ENCODE data around the gene PDE4A. TPM values are rescaled to one million over a fixed set of nuclear protein-coding genes. Genes with fewer than 3 reads are reported as not detected.

Gene PDE4A
- total RNA-seq, 2 donors from 2014 or later, result 21.8 to 36.8 TPM

- DNase-seq, result no peak
- Mint-ChIP-seq H3K36me3 (ENCODE audit: insufficient read depth in 2 of 2) (peaks cover 0 to 4% of the 10 kb centered on the region in 2 donors), H3K4me3 (no peak overlapping the region), H3K9me3 (no peaks in the 10 kb centered on the region), H3K27me3 (ENCODE audit: low read depth) (peaks cover 10% of the 10 kb centered on the region), H3K27ac (no peak overlapping the region), H3K4me1 (ENCODE audit: low read depth) (peaks cover under 1% of the 10 kb centered on the region)
- no peak for ATAC-seq (replicated peaks in 1 of 2)
Observed at GRCh38 chr19:10467104-10467706, 46.9 kb downstream of the PDE4A start.

GRCh38 chr19:10468133-10468532 is 47.8 kb downstream of the PDE4A start:
- H3K9me3 Mint-ChIP-seq, result no peaks in the 10 kb centered on the region
- H3K27me3 Mint-ChIP-seq (ENCODE audit: low read depth), result peaks cover under 1% of the 10 kb centered on the region
- no peak overlapping the region for H3K4me3 Mint-ChIP-seq
- no peak overlapping the region for H3K27ac Mint-ChIP-seq
- H3K4me1 Mint-ChIP-seq (ENCODE audit: low read depth), result no peaks in the 10 kb centered on the region
- ATAC-seq (replicated peaks in 1 of 2) (no peak), DNase-seq (no peak)
- H3K36me3 Mint-ChIP-seq (ENCODE audit: insufficient read depth in 2 of 2), result no peaks in the 10 kb centered on the region

GRCh38 chr19:10471909-10472308 is 51.6 kb downstream of the PDE4A start:
- DNase-seq (no peak), ATAC-seq (replicated peaks in 1 of 2) (peak; percentile 55 to 60)
- Mint-ChIP-seq H3K9me3 (no peaks in the 10 kb centered on the region), H3K4me1 (ENCODE audit: low read depth) (no peaks in the 10 kb centered on the region), H3K4me3 (no peak overlapping the region), H3K27me3 (ENCODE audit: low read depth) (no peaks in the 10 kb centered on the region), H3K27ac (no peak overlapping the region), H3K36me3 (ENCODE audit: insufficient read depth in 2 of 2) (no peaks in the 10 kb centered on the region)

- H3K36me3 Mint-ChIP-seq (ENCODE audit: insufficient read depth in 2 of 2), result no peaks in the 10 kb centered on the region
- DNase-seq, result no peak
- no peak overlapping the region for H3K4me3 Mint-ChIP-seq
- H3K27ac Mint-ChIP-seq, result no peak overlapping the region
- no peak for ATAC-seq (replicated peaks in 1 of 2)
- H3K27me3 Mint-ChIP-seq (ENCODE audit: low read depth), result no peaks in the 10 kb centered on the region
- peaks cover 1% of the 10 kb centered on the region for H3K4me1 Mint-ChIP-seq (ENCODE audit: low read depth)
- H3K9me3 Mint-ChIP-seq, result no peaks in the 10 kb centered on the region
Observed at GRCh38 chr19:10473192-10473591, 52.9 kb downstream of the PDE4A start.

GRCh38 chr19:10474962-10475451 is 54.7 kb downstream of the PDE4A start:
- Mint-ChIP-seq H3K4me1 (ENCODE audit: low read depth) (peaks cover 18% of the 10 kb centered on the region), H3K27me3 (ENCODE audit: low read depth) (no peaks in the 10 kb centered on the region), H3K9me3 (no peaks in the 10 kb centered on the region), H3K27ac (no peak overlapping the region), H3K36me3 (ENCODE audit: insufficient read depth in 2 of 2) (no peaks in the 10 kb centered on the region), H3K4me3 (no peak overlapping the region)
- ATAC-seq (replicated peaks in 1 of 2) (no peak), DNase-seq (no peak)

- Mint-ChIP-seq H3K9me3 (no peaks in the 10 kb centered on the region), H3K4me1 (ENCODE audit: low read depth) (peaks cover 20% of the 10 kb centered on the region), H3K27me3 (ENCODE audit: low read depth) (no peaks in the 10 kb centered on the region), H3K27ac (no peak overlapping the region), H3K36me3 (ENCODE audit: insufficient read depth in 2 of 2) (no peaks in the 10 kb centered on the region), H3K4me3 (peak overlapping the region; percentile 36 to 75)
- ATAC-seq (replicated peaks in 1 of 2) (no peak), DNase-seq (no peak)
Observed at GRCh38 chr19:10478476-10478875, 58.1 kb downstream of the PDE4A start.

- Mint-ChIP-seq H3K27me3 (ENCODE audit: low read depth) (no peaks in the 10 kb centered on the region), H3K9me3 (no peaks in the 10 kb centered on the region), H3K36me3 (ENCODE audit: insufficient read depth in 2 of 2) (no peaks in the 10 kb centered on the region), H3K4me3 (peak overlapping the region; percentile 73 to 75), H3K4me1 (ENCODE audit: low read depth) (peaks cover 25% of the 10 kb centered on the region), H3K27ac (no peak overlapping the region)
- peak; percentile 98 for ATAC-seq (replicated peaks in 1 of 2)
- peak; percentile 88 to 91 for DNase-seq
Observed at GRCh38 chr19:10478903-10479384, 58.6 kb downstream of the PDE4A start.

- no peak overlapping the region for H3K27ac Mint-ChIP-seq
- H3K36me3 Mint-ChIP-seq (ENCODE audit: insufficient read depth in 2 of 2), result peaks cover 5 to 8% of the 10 kb centered on the region in 2 donors
- DNase-seq (no peak), ATAC-seq (replicated peaks in 1 of 2) (no peak)
- H3K27me3 Mint-ChIP-seq (ENCODE audit: low read depth), result no peaks in the 10 kb centered on the region
- peaks cover 8% of the 10 kb centered on the region for H3K4me1 Mint-ChIP-seq (ENCODE audit: low read depth)
- no peak overlapping the region for H3K4me3 Mint-ChIP-seq
- no peaks in the 10 kb centered on the region for H3K9me3 Mint-ChIP-seq
Observed at GRCh38 chr19:10486551-10486950, 66.2 kb downstream of the PDE4A start.

- peaks cover 7 to 8% of the 10 kb centered on the region in 2 donors for H3K36me3 Mint-ChIP-seq (ENCODE audit: insufficient read depth in 2 of 2)
- DNase-seq (no peak), ATAC-seq (replicated peaks in 1 of 2) (no peak)
- no peaks in the 10 kb centered on the region for H3K4me1 Mint-ChIP-seq (ENCODE audit: low read depth)
- H3K27ac Mint-ChIP-seq, result no peak overlapping the region
- no peaks in the 10 kb centered on the region for H3K9me3 Mint-ChIP-seq
- H3K4me3 Mint-ChIP-seq, result no peak overlapping the region
- no peaks in the 10 kb centered on the region for H3K27me3 Mint-ChIP-seq (ENCODE audit: low read depth)
Observed at GRCh38 chr19:10491472-10492047, 71.2 kb downstream of the PDE4A start.

- peaks cover 34% of the 10 kb centered on the region for H3K4me1 Mint-ChIP-seq (ENCODE audit: low read depth)
- no peaks in the 10 kb centered on the region for H3K27me3 Mint-ChIP-seq (ENCODE audit: low read depth)
- DNase-seq (no peak), ATAC-seq (replicated peaks in 1 of 2) (no peak)
- no peaks in the 10 kb centered on the region for H3K9me3 Mint-ChIP-seq
- H3K4me3 Mint-ChIP-seq, result no peak overlapping the region
- no peak overlapping the region for H3K27ac Mint-ChIP-seq
- H3K36me3 Mint-ChIP-seq (ENCODE audit: insufficient read depth in 2 of 2), result peaks cover 7 to 14% of the 10 kb centered on the region in 2 donors
Observed at GRCh38 chr19:10497371-10497770, 77.0 kb downstream of the PDE4A start.

GRCh38 chr19:10499550-10500246 is 79.4 kb downstream of the PDE4A start:
- DNase-seq, result no peak
- Mint-ChIP-seq H3K27me3 (ENCODE audit: low read depth) (no peaks in the 10 kb centered on the region), H3K27ac (no peak overlapping the region), H3K9me3 (no peaks in the 10 kb centered on the region), H3K4me1 (ENCODE audit: low read depth) (peaks cover 40% of the 10 kb centered on the region), H3K4me3 (peak overlapping the region; percentile 17 to 70), H3K36me3 (ENCODE audit: insufficient read depth in 2 of 2) (peaks cover 10 to 13% of the 10 kb centered on the region in 2 donors)
- no peak for ATAC-seq (replicated peaks in 1 of 2)

- Mint-ChIP-seq H3K9me3 (no peaks in the 10 kb centered on the region), H3K27me3 (ENCODE audit: low read depth) (no peaks in the 10 kb centered on the region), H3K27ac (no peak overlapping the region), H3K4me3 (peak overlapping the region; percentile 70 to 96), H3K4me1 (ENCODE audit: low read depth) (peaks cover 41% of the 10 kb centered on the region), H3K36me3 (ENCODE audit: insufficient read depth in 2 of 2) (peaks cover 10 to 13% of the 10 kb centered on the region in 2 donors)
- ATAC-seq (replicated peaks in 1 of 2), result no peak
- DNase-seq, result no peak
Observed at GRCh38 chr19:10500247-10500592, 79.9 kb downstream of the PDE4A start.

GRCh38 chr19:10501971-10502523 is 81.7 kb downstream of the PDE4A start:
- Mint-ChIP-seq H3K36me3 (ENCODE audit: insufficient read depth in 2 of 2) (peaks cover 10 to 12% of the 10 kb centered on the region in 2 donors), H3K27ac (peak overlapping the region; percentile 84), H3K9me3 (no peaks in the 10 kb centered on the region), H3K4me3 (peak overlapping the region; percentile 94 to 96), H3K4me1 (ENCODE audit: low read depth) (peaks cover 46% of the 10 kb centered on the region), H3K27me3 (ENCODE audit: low read depth) (no peaks in the 10 kb centered on the region)
- ATAC-seq (replicated peaks in 1 of 2) (peak; percentile 30 to 51), DNase-seq (peak; percentile 60 to 68)
